Activated B cell treated with CpG ODN at 0.5 μM for 24 hours (primary cell): ENCODE data around the gene ABCG4. TPM values are rescaled to one million over a fixed set of nuclear protein-coding genes. Genes with fewer than 3 reads are reported as not detected.
"Not testable (repeated sequence)": the region's sequence is repeated elsewhere in the genome, so short reads cannot be mapped to it uniquely, and the experiment has no call there.

Experiments used
- ATAC-seq: fragments of 200-7000 bp; cut with Tn5 transposase; one replicate; pipeline ENCODE4 v1.10.0; 2021; ENCODE audit warnings: low read depth, mild to moderate bottlenecking, moderate library complexity
- CTCF ChIA-PET: fragments of 350-600 bp; sonication (Branson Sonifier 250); formaldehyde crosslinking; loops from one replicate; lab custom pipeline; 2021; ENCODE audit warnings: antibody characterized with exemption; lab: Charles Lee
- POLR2A ChIA-PET: fragments of 350-600 bp; sonication (Branson Sonifier 250); formaldehyde crosslinking; loops from one replicate; lab custom pipeline; 2021; ENCODE audit warnings: antibody characterized with exemption; lab: Charles Lee
- DNase-seq: peaks from one replicate; pipeline ENCODE4 v3.0.0; 2022
- H3K27ac Mint-ChIP-seq: one replicate; pipeline ENCODE4 v1.8.0; 2020; ENCODE audit warnings: mixed read lengths
- H3K27me3 Mint-ChIP-seq: one replicate; pipeline ENCODE4 v1.8.0; 2021; ENCODE audit warnings: mixed read lengths
- H3K36me3 Mint-ChIP-seq: one replicate; pipeline ENCODE4 v1.8.0; 2021; ENCODE audit warnings: low read depth, mixed read lengths
- H3K4me1 Mint-ChIP-seq: one replicate; pipeline ENCODE4 v1.8.0; 2021; ENCODE audit warnings: mixed read lengths
- H3K4me3 Mint-ChIP-seq: one replicate; pipeline ENCODE4 v1.8.0; 2020; ENCODE audit warnings: mild to moderate bottlenecking, mixed read lengths
- H3K9me3 Mint-ChIP-seq: one replicate; pipeline ENCODE4 v1.8.0; 2020; ENCODE audit warnings: mixed read lengths
- intact Hi-C: fragments of 100-400 bp; cut with micrococcal nuclease; formaldehyde crosslinking; loops from one replicate; pipeline ENCODE4 v1.15.1; 2024
- total RNA-seq: library from RNA; stranded (reverse); gene quantifications from 2 replicates; pipeline ENCODE4 v1.2.3, GENCODE V29; 2022
- TF ChIP-seq, protein P1 (sequence below): fragments of 200-600 bp; IDR thresholded peaks from one replicate; pipeline ENCODE4 v1.8.0; 2022; ENCODE audit warnings: antibody characterized with exemption, mild to moderate bottlenecking

The ABCG4 gene
- total RNA-seq, 1 donor from 2014 or later: not detected

DNA sequence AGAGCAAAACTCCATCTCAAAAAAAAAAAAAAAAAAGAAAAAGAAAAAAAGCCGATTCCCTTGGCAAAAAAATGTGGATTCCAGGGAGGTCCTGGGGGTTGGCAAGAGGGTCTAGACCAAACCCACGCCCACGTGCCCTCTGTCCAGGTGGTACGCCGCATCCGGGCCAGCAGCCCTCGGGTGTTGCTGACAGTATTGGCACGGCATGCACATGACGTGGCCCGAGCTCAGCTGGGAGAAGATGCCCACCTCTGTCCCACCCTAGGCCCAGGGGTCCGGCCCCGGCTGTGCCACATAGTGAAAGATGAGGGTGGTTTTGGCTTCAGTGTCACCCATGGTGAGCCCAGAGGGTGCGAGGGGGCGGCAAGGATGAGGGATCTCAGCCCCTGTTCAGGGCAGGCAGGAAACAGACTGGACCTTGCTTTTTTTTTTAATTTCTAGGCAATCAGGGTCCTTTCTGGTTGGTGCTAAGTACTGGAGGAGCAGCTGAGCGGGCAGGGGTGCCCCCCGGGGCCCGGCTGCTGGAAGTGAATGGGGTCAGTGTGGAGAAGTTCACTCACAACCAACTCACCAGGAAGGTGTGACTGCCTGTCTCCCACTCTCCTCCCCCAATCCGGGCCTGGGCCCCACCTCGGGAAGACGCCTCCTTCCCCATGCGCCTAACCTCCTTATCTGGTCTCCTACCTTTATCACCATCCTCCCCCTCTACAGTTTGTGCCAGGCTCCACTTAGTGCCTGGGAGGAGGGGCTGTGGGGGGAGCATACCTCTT is 38.5 kb downstream of the ABCG4 start:
- Mint-ChIP-seq H3K4me3 (no peak overlapping the region), H3K36me3 (peaks cover 2% of the 10 kb centered on the region), H3K4me1 (peaks cover 8% of the 10 kb centered on the region), H3K27ac (no peak overlapping the region), H3K9me3 (no peaks in the 10 kb centered on the region), H3K27me3 (peaks cover 9% of the 10 kb centered on the region)
- ATAC-seq: no peak
- intact Hi-C loops: no loop called here
- CTCF ChIA-PET: no interaction called here
- no peak for DNase-seq
- POLR2A ChIA-PET: interaction anchor here (0.5 to 0.6 kb wide), 2 partner anchors 93 to 102 kb away, joined by 3 to 7 read pairs; no protein-coding TSS in a partner anchor
- TF ChIP-seq, protein P1, sequence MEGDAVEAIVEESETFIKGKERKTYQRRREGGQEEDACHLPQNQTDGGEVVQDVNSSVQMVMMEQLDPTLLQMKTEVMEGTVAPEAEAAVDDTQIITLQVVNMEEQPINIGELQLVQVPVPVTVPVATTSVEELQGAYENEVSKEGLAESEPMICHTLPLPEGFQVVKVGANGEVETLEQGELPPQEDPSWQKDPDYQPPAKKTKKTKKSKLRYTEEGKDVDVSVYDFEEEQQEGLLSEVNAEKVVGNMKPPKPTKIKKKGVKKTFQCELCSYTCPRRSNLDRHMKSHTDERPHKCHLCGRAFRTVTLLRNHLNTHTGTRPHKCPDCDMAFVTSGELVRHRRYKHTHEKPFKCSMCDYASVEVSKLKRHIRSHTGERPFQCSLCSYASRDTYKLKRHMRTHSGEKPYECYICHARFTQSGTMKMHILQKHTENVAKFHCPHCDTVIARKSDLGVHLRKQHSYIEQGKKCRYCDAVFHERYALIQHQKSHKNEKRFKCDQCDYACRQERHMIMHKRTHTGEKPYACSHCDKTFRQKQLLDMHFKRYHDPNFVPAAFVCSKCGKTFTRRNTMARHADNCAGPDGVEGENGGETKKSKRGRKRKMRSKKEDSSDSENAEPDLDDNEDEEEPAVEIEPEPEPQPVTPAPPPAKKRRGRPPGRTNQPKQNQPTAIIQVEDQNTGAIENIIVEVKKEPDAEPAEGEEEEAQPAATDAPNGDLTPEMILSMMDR: no peak

DNA sequence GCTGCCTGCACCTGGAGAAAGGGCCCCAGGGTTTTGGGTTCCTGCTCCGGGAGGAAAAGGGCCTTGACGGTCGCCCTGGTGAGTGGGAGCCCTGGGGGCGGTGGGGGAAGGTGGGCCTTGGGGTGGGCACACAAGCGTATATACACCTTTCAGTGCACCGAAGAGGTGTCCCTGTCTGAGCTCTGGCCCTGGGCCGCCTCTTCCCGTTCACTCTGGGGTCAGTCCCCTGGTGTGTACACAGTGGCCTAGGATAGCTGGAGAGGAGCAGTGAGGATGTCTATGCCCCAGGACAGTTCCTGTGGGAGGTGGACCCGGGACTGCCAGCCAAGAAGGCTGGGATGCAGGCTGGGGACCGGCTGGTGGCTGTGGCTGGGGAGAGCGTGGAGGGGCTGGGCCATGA is 39.2 kb downstream of the ABCG4 start:
- H3K27ac Mint-ChIP-seq: no peak overlapping the region
- H3K4me3 Mint-ChIP-seq: no peak overlapping the region
- peaks cover 8% of the 10 kb centered on the region for H3K4me1 Mint-ChIP-seq
- H3K27me3 Mint-ChIP-seq: peaks cover 9% of the 10 kb centered on the region
- intact Hi-C loops: no loop called here
- no peaks in the 10 kb centered on the region for H3K36me3 Mint-ChIP-seq
- CTCF ChIA-PET: no interaction called here
- no peaks in the 10 kb centered on the region for H3K9me3 Mint-ChIP-seq
- no peak for ATAC-seq
- POLR2A ChIA-PET: interaction anchor here (0.5 kb wide), 1 partner anchor 103 kb away, joined by 3 read pairs; no protein-coding TSS in a partner anchor
- no peak for DNase-seq
- TF ChIP-seq, protein P1: no peak

DNA sequence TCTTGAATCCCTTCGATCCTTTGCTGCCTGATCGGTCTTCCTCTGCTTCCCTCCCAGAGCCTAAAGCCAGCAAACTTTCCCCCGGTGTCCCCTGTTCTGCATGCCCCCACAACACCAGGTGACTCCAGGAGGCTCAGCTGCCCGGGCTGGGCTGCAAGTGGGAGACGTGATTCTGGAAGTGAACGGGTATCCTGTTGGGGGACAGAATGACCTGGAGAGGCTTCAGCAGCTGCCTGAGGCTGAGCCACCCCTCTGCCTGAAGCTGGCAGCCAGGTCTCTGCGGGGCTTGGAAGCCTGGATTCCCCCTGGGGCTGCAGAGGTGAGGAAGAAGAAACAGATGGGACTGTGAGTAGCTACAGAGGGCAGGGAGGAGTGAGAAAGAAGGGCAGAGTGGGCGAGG is 40.0 kb downstream of the ABCG4 start:
- POLR2A ChIA-PET: no interaction called here
- Mint-ChIP-seq H3K27ac (no peak overlapping the region), H3K9me3 (no peaks in the 10 kb centered on the region), H3K4me1 (peaks cover 8% of the 10 kb centered on the region), H3K27me3 (peaks cover 9% of the 10 kb centered on the region), H3K4me3 (no peak overlapping the region), H3K36me3 (no peaks in the 10 kb centered on the region)
- DNase-seq (no peak), ATAC-seq (no peak)
- intact Hi-C loops: no loop called here
- TF ChIP-seq, protein P1: no peak
- CTCF ChIA-PET: no interaction called here

DNA sequence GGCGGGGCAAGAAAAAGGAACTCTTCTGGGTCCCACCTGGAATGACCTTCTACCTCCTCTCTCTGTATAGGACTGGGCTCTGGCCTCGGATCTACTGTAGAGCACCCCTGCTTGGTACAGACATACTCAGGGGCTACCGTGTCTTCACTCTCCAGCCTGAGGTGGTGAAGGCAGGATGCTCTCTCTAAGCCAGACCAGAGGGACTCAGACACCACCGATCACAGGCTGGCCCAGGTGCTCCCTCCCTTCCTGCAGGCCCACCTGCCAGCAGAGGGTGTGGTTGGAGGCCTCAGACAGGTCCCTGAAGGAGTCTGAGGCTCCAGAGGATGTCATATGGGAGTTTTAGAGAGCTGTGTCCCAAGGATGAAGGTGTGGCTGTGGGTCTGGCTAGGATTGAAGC is 40.5 kb downstream of the ABCG4 start:
- CTCF ChIA-PET: no interaction called here
- peaks cover 5% of the 10 kb centered on the region for H3K4me1 Mint-ChIP-seq
- H3K27me3 Mint-ChIP-seq: peaks cover 9% of the 10 kb centered on the region
- no peaks in the 10 kb centered on the region for H3K36me3 Mint-ChIP-seq
- POLR2A ChIA-PET: no interaction called here
- no peak for DNase-seq
- intact Hi-C loops: no loop called here
- H3K4me3 Mint-ChIP-seq: no peak overlapping the region
- TF ChIP-seq, protein P1: no peak
- H3K27ac Mint-ChIP-seq: no peak overlapping the region
- no peak for ATAC-seq
- no peaks in the 10 kb centered on the region for H3K9me3 Mint-ChIP-seq

DNA sequence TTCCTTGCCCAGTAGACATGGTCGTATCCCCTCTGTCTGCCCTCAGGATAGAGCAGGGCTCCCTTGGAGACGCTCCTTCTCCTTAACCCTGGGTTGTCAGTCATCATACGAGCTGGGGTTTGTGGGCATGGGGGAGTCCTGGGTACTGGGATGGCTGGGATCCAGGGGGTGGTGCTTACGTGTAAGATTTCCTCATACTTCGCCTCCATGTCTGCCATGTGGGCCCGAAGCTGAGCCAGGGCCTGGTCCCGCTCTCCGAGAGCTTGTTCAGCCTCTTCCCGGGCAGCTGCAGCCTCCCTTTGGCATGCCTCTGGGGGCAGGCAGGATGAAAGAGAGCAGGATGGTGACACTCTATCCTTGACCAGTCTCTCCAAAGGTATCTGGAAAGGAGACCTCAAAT is 41.7 kb downstream of the ABCG4 start:
- Mint-ChIP-seq H3K27me3 (peaks cover 9% of the 10 kb centered on the region), H3K36me3 (no peaks in the 10 kb centered on the region), H3K4me3 (no peak overlapping the region), H3K4me1 (no peaks in the 10 kb centered on the region), H3K9me3 (no peaks in the 10 kb centered on the region), H3K27ac (no peak overlapping the region)
- no peak for ATAC-seq
- no peak for DNase-seq
- TF ChIP-seq, protein P1: no peak
- intact Hi-C loops: no loop called here
- CTCF ChIA-PET: no interaction called here
- POLR2A ChIA-PET: no interaction called here

DNA sequence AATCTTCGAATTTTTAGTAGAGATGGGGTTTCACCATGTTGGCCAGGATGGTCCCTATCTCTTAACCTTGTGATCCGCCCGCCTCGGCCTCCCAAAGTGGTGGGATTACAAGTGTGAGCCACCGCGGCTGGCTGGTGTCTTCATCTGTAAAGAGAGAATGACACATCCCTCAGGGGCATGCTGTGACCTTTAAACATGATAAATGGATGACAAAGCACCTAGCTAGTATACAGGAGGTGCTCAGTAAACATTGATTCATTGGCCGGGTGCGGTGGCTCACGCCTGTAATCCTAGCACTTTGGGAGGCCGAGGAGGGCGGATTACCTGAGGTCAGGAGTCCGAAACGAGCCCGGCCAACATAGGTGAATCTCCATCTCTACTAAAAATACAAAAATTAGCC is 42.4 kb downstream of the ABCG4 start:
- POLR2A ChIA-PET, H3K27me3 Mint-ChIP-seq, H3K9me3 Mint-ChIP-seq, DNase-seq, H3K27ac Mint-ChIP-seq, ATAC-seq, intact Hi-C loops, H3K4me1 Mint-ChIP-seq, H3K4me3 Mint-ChIP-seq, H3K36me3 Mint-ChIP-seq: not testable (repeated sequence)
- CTCF ChIA-PET: interaction anchor here (1.5 kb wide), 1 partner anchor 106 kb away, joined by 5 read pairs; the partner anchor contains the start of gene HMBS
